C1 segment of cervical spinal cord (tissue), 14 donors: Measurements from ENCODE around the gene HSDL1.

Experiments
- DNase-seq, 14 donors: peaks; one replicate each; lab custom pipeline; 2025; lab: John Stamatoyannopoulos, UW

Gene HSDL1

GRCh38 chr16:84144859-84145639 lies at the start of gene HSDL1, which contains the start of gene DNAAF1:
Gene HSDL1 (minus strand): TSS chr16:84145177. CDS start chr16:84131321, 13,856 bp downstream.
Gene DNAAF1 (plus strand): TSS chr16:84145308. CDS start chr16:84145441, 133 bp downstream.
- peak in 13 of 14 donors; percentile 65 to 95 (median 82) for DNase-seq

- no peak for DNase-seq
These were observed 49.0 kb upstream of the HSDL1 start for GRCh38 chr16:84194018-84194417.

GRCh38 chr16:84193480-84193879 lies 48.5 kb upstream of the HSDL1 start:
- no peak for DNase-seq

- no peak for DNase-seq
These were observed 46.5 kb upstream of the HSDL1 start for GRCh38 chr16:84191466-84191865.

- no peak for DNase-seq
These were observed 45.9 kb upstream of the HSDL1 start, which contains the start of gene ADAD2 for GRCh38 chr16:84190731-84191388. Gene ADAD2 (plus strand): TSS chr16:84191157. CDS start chr16:84191231, 74 bp downstream.

GRCh38 chr16:84186685-84187437 lies 41.9 kb upstream of the HSDL1 start, which contains the start of gene TAF1C:
Gene TAF1C (minus strand): TSS chr16:84187057. CDS start chr16:84184988, 2,069 bp downstream.
- DNase-seq = peak; percentile 44 to 92 (median 76)

- no peak for DNase-seq
These were observed 39.8 kb upstream of the HSDL1 start for GRCh38 chr16:84184775-84185174.

GRCh38 chr16:84183911-84184591 lies 39.1 kb upstream of the HSDL1 start:
- peak in 4 of 14 donors; percentile 13 to 41 (median 26) for DNase-seq

GRCh38 chr16:84183572-84183875 lies 38.5 kb upstream of the HSDL1 start:
- DNase-seq = no peak

- DNase-seq = no peak
These were observed 37.9 kb upstream of the HSDL1 start for GRCh38 chr16:84182680-84183571.

- DNase-seq = no peak
These were observed 37.1 kb upstream of the HSDL1 start for GRCh38 chr16:84182104-84182503.

- no peak for DNase-seq
These were observed 36.4 kb upstream of the HSDL1 start for GRCh38 chr16:84181144-84181915.

GRCh38 chr16:84180519-84181140 lies 35.7 kb upstream of the HSDL1 start:
- DNase-seq = no peak

- DNase-seq = no peak
These were observed 34.8 kb upstream of the HSDL1 start for GRCh38 chr16:84179612-84180320.

- no peak for DNase-seq
These were observed 34.1 kb upstream of the HSDL1 start for GRCh38 chr16:84178892-84179611.

- no peak for DNase-seq
These were observed 33.3 kb upstream of the HSDL1 start for GRCh38 chr16:84178146-84178765.

- no peak for DNase-seq
These were observed 32.7 kb upstream of the HSDL1 start for GRCh38 chr16:84177741-84178073.
